Measurements from ENCODE around the gene CGGBP1. TPM values are rescaled to one million over a fixed set of nuclear protein-coding genes. Genes with fewer than 3 reads are reported as not detected.

The CGGBP1 gene
- total and polyA plus RNA-seq, 2 donors (not counting 1 experiment from before 2014, with no cell fraction given), result 57.3 to 121 TPM

DNA sequence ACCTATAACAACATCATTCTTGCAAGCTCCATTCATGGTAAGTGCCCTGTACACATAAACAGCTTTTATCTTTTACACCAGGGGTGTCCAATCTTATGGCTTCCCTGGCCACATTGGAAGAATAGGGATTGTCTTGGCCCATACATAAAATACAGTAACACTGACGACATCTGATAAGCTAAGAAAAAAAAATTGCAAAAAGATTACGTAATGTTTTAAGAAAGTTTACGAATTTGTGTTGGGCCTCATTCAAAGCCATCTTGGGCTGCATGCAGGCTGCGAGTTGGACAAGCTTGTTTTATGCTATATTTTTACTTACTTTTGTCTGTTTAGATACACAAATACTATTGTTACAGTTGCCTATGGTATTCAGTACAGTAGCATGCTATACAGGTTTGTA, 31.9 kb upstream of the CGGBP1 start:
- Histone ChIP-seq H2AFZ (ENCODE audit: insufficient read depth, low read depth, low read length, poor library complexity, severe bottlenecking) (no peak overlapping the region), H3K79me2 (ENCODE audit: control insufficient read depth, insufficient read depth, low read length) (peaks cover 9% of the 10 kb centered on the region), H3K4me1 (ENCODE audit: control insufficient read depth in 2 of 2, insufficient read depth in 2 of 2, low read length in 2 of 2) (no peaks in the 10 kb centered on the region), H4K20me1 (ENCODE audit: control insufficient read depth, insufficient read depth, low read length, poor library complexity, severe bottlenecking) (no peaks in the 10 kb centered on the region), H3K9ac (ENCODE audit: low read length) (no peak overlapping the region), H3K4me2 (replicated peaks; ENCODE audit: low read depth, low read length, poor library complexity, severe bottlenecking) (no peak overlapping the region), H3K36me3 (replicated peaks in 1 of 2; ENCODE audit: control extremely low read depth in 1 of 2, control insufficient read depth in 1 of 2, extremely low read depth in 1 of 2, insufficient read depth in 2 of 2, low read length in 1 of 2) (peaks cover 11 to 25% of the 10 kb centered on the region in 2 experiments), H3K27ac (ENCODE audit: low read length in 2 of 2) (no peak overlapping the region), H3K27me3 (replicated peaks in 1 of 4; ENCODE audit: control extremely low read depth in 1 of 4, control insufficient read depth in 3 of 4, insufficient read depth in 4 of 4, low read length in 3 of 4) (no peaks in the 10 kb centered on the region), H3K4me3 (ENCODE audit: control extremely low read depth in 1 of 5, extremely low read depth in 1 of 5, insufficient read depth in 1 of 5, low read depth in 2 of 5, low read length in 4 of 5) (no peak overlapping the region), H3K9me3 (ENCODE audit: control extremely low read depth in 1 of 3, control insufficient read depth in 2 of 3, insufficient read depth in 1 of 3, low read length in 2 of 3) (peaks cover 0 to 1% (median 0%) of the 10 kb centered on the region in 3 donors)
- no peak for DNase-seq
- no peaks in the 10 kb centered on the region for H3K27me3 Mint-ChIP-seq
- ChIA-PET CTCF (interaction anchor here (1.0 kb wide), 1 partner anchor 23 kb away, joined by 6 read pairs; no protein-coding TSS in a partner anchor), POLR2A (no interaction called here)
- no peak overlapping the region for H3K27ac Mint-ChIP-seq
- intact Hi-C loops (cut with micrococcal nuclease), result no loop called here
- H3K9me3 Mint-ChIP-seq (ENCODE audit: insufficient read depth), result peaks cover 6% of the 10 kb centered on the region
- no peak overlapping the region for H3K4me3 Mint-ChIP-seq
- H3K4me1 Mint-ChIP-seq, result no peaks in the 10 kb centered on the region
- ATAC-seq (ENCODE audit: low read depth), result no peak
- TF ChIP-seq, protein P1, sequence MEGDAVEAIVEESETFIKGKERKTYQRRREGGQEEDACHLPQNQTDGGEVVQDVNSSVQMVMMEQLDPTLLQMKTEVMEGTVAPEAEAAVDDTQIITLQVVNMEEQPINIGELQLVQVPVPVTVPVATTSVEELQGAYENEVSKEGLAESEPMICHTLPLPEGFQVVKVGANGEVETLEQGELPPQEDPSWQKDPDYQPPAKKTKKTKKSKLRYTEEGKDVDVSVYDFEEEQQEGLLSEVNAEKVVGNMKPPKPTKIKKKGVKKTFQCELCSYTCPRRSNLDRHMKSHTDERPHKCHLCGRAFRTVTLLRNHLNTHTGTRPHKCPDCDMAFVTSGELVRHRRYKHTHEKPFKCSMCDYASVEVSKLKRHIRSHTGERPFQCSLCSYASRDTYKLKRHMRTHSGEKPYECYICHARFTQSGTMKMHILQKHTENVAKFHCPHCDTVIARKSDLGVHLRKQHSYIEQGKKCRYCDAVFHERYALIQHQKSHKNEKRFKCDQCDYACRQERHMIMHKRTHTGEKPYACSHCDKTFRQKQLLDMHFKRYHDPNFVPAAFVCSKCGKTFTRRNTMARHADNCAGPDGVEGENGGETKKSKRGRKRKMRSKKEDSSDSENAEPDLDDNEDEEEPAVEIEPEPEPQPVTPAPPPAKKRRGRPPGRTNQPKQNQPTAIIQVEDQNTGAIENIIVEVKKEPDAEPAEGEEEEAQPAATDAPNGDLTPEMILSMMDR (IDR thresholded peaks at IDR 0.05), result no peak
- TF ChIP-seq EZH2 (IDR thresholded peaks at IDR 0.05; ENCODE audit: borderline replicate concordance, insufficient read depth, low read depth, low read length, poor library complexity, severe bottlenecking), result no peak
- WGBS (ENCODE audit: insufficient coverage), result no CpG with 5 or more reads among the region's 4 CpGs

DNA sequence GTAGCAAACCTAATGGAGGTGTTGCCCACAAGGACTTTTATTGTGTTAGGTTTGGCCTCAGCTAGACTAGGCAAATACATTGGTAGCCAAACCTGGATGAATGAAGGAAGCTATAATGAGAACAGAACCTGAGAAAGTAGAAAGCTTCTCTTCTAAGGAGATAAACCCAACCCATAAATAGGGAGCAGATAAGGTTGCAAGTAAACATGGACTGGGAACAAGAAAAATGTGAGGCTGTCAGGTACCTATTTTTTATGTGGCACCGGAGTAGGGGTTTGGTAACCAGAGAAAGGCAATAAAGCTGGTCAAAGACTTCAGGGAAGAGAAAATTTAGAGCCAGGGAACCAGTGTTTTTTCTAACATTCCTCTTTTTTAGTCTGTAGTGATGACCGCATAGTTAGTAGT, 25.3 kb upstream of the CGGBP1 start:
- Histone ChIP-seq H3K27me3 (replicated peaks in 1 of 4; ENCODE audit: control extremely low read depth in 1 of 4, control insufficient read depth in 3 of 4, insufficient read depth in 4 of 4, low read length in 3 of 4) (no peaks in the 10 kb centered on the region), H3K4me1 (ENCODE audit: control insufficient read depth in 2 of 2, insufficient read depth in 2 of 2, low read length in 2 of 2) (no peaks in the 10 kb centered on the region), H3K9me3 (ENCODE audit: control extremely low read depth in 1 of 3, control insufficient read depth in 2 of 3, insufficient read depth in 1 of 3, low read length in 2 of 3) (no peaks in the 10 kb centered on the region), H3K9ac (ENCODE audit: low read length) (no peak overlapping the region), H3K36me3 (replicated peaks in 1 of 2; ENCODE audit: control extremely low read depth in 1 of 2, control insufficient read depth in 1 of 2, extremely low read depth in 1 of 2, insufficient read depth in 2 of 2, low read length in 1 of 2) (peaks cover 10 to 12% of the 10 kb centered on the region in 2 experiments), H2AFZ (ENCODE audit: insufficient read depth, low read depth, low read length, poor library complexity, severe bottlenecking) (no peak overlapping the region), H3K4me3 (ENCODE audit: control extremely low read depth in 1 of 5, extremely low read depth in 1 of 5, insufficient read depth in 1 of 5, low read depth in 2 of 5, low read length in 4 of 5) (no peak overlapping the region), H3K79me2 (ENCODE audit: control insufficient read depth, insufficient read depth, low read length) (peaks cover 32% of the 10 kb centered on the region), H3K27ac (ENCODE audit: low read length in 2 of 2) (no peak overlapping the region), H3K4me2 (replicated peaks; ENCODE audit: low read depth, low read length, poor library complexity, severe bottlenecking) (no peak overlapping the region), H4K20me1 (ENCODE audit: control insufficient read depth, insufficient read depth, low read length, poor library complexity, severe bottlenecking) (peaks cover 12% of the 10 kb centered on the region)
- DNase-seq (no peak), ATAC-seq (ENCODE audit: low read depth) (no peak)
- TF ChIP-seq, protein P1 (IDR thresholded peaks at IDR 0.05), result no peak
- TF ChIP-seq EZH2 (IDR thresholded peaks at IDR 0.05; ENCODE audit: borderline replicate concordance, insufficient read depth, low read depth, low read length, poor library complexity, severe bottlenecking), result no peak
- ChIA-PET CTCF (no interaction called here), POLR2A (no interaction called here)
- H3K27ac Mint-ChIP-seq, result no peak overlapping the region
- no peak overlapping the region for H3K4me3 Mint-ChIP-seq
- WGBS (ENCODE audit: insufficient coverage), result 100% methylated on average over 1 of the region's 2 CpGs
- H3K9me3 Mint-ChIP-seq (ENCODE audit: insufficient read depth), result no peaks in the 10 kb centered on the region
- intact Hi-C loops (cut with micrococcal nuclease), result no loop called here
- peaks cover 7% of the 10 kb centered on the region for H3K4me1 Mint-ChIP-seq
- H3K27me3 Mint-ChIP-seq, result no peaks in the 10 kb centered on the region
